Transverse colon (tissue), 3 donors: Measurements from ENCODE around the gene WTIP.

Experiments
- CTCF ChIP-seq, 5 experiments: fragments of 200-600 bp in 3 of 5; fragments of 450-650 bp in 2 of 5; sonication (generic) in 3 of 5; IDR thresholded peaks; 1 replicate in 2 of 5; 2 replicates in 3 of 5; pipeline ENCODE4 v1.5.1; 2016 to 2017; ENCODE audit warnings: antibody characterized with exemption in 5 of 5, inconsistent platforms in 3 of 5, mild to moderate bottlenecking in 2 of 5, moderate library complexity in 1 of 5
- POLR2A ChIP-seq: fragments of 450-650 bp; IDR thresholded peaks from one replicate; pipeline ENCODE4 v1.6.1; 2016; ENCODE audit warnings: antibody characterized with exemption, mild to moderate bottlenecking, moderate library complexity

- TF ChIP-seq POLR2A = no peak
- no peak for TF ChIP-seq CTCF (IDR thresholded peaks at IDR 0.05)
Measured at GRCh38 chr19:34512254-34512822, 30.8 kb downstream of the WTIP start.
